HG02852 (cell line): ENCODE measurements around the gene CHAF1B.
A peak's percentile ranks its signal among the peaks of the same experiment; 100 is the strongest.
"Not testable (repeated sequence)": the region's sequence is repeated elsewhere in the genome, so short reads cannot be mapped to it uniquely, and the experiment has no call there.

Experiments
- ATAC-seq: cut with Tn5 transposase; IDR thresholded peaks from one replicate; pipeline ENCODE4 v1.9.1; 2021; ENCODE audit warnings: mild to moderate bottlenecking, moderate library complexity; ENCODE audit not compliant: unreplicated experiment

The CHAF1B gene

DNA sequence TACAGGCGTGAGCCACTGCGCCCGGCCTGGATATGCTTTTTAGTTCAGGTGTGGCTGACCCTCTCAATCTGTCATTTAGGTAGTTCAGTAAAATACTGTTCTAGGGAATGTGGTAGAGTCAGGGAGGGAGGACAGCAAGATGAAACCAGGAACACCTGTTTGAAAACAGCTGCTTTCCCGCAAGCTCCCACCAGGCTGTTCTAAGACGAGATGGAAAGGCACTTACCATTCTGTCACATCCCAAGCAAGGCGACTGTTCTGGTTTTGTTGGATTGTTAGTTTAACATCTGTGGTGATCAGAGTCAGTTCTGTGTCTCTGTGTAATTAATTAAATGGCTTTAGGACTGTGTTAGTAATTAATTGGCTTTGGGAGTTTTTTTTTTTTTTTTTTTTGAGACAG is 2.9 kb downstream of the CHAF1B start:
- ATAC-seq = no peak

DNA sequence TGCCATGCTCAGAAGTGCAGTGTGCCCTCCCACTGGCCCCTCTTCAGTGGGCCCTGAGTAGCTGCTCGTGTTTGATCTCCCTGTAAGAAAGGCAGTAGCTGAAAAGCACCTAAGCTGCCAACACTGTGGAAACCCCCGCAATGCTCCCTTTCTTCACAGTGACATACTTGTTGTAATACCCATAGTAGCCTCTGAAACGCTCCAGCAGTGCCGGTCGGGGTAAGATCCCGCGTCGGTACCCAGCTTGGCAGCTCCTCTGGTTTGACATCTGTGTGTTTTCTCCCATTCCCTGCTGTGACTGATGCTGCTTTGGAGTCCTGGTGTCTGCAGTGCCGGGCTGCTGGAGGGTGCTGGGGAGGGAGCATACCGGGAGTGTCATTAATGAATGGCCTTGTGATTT is 3.6 kb downstream of the CHAF1B start:
- ATAC-seq = no peak

DNA sequence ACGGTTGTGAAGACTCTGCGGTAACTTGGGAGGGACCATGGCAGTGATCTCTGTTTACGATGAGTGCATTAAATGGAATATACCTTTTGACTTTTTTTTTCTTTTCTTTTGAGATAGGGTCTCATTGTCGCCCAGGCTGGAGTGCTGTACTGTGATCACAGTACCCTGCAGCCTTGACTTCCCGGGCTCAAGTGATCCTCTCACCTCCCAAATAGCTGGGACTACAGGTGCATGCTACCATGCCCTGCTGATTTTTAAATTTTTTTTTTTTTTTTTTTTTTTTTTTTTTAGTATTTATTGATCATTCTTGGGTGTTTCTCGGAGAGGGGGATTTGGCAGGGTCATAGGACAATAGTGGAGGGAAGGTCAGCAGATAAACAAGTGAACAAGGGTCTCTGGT is 6.5 kb downstream of the CHAF1B start:
- ATAC-seq = not testable (repeated sequence)

DNA sequence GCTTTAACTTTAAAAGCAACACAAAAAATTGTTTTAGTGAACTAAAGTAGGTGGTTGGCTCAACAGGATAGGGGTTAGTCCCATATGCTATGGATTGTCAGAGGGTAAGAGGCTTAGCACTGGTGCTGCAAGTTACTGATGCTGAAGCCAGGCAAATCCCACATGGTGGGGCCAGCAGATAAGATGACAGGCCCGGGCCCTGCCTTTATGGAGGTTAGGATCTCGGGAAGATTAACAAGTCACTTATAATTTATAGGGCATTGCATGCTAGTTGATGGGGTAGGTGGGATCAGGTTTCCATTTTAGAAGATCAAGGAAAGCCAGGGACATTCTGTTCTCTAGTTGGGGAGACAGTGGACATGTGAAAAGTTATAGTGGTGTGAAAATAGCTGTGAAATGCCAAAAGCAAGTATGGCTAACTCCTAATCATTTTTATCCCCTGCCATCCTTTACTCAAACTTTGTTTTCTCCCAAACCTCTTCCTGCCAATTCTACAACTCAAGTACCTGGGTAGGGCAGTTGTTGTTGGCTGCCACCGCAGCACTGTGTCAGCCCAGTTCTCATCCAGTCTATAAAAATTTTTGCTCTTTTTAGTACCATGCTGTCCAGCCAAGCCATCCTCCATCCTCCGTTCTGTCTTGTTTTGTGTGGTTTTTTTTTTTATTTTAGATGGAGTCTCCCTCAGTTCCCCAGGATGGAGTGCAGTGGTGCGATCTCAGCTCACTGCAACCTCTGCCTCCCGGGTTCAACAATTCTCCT is 10.3 kb downstream of the CHAF1B start:
- no peak for ATAC-seq

DNA sequence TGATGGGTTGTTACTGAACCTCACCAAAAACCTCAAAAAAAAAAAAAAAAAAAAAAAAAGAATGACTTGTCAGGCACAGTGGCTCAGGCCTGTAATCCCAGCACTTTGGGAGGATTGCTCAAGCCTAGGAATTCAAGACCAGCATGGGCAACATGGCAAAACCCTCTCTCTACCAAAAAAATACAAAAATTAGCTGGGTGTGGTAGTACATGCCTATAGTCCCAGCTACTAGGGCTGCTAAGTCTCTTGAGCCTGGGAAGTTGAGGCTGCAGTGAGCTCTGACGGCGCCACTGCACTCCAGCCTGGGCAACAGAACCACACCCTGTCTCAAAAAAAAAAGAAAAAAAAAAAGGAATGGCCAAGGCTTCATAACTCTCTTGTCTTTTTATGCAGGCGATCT is 11.1 kb downstream of the CHAF1B start:
- ATAC-seq = no peak

DNA sequence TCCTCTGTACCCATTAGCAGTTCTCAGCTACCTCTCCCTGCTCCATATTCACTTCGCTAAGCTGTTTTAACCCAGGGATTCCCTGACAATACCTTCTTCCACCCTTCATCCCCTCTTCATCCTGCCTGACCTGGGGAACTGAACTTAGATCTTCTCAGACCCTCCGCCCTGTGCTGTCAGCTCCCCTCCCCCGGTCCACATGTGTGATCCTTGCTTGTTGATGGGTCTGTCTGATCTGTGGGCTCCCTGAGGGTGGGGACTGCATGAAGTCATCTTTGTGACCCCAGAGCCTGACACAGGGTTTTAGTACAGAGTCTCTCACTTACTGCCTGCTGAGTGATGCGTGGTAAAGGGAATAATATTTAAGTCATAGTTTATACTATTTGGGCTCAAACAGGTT is 11.8 kb downstream of the CHAF1B start:
- no peak for ATAC-seq

DNA sequence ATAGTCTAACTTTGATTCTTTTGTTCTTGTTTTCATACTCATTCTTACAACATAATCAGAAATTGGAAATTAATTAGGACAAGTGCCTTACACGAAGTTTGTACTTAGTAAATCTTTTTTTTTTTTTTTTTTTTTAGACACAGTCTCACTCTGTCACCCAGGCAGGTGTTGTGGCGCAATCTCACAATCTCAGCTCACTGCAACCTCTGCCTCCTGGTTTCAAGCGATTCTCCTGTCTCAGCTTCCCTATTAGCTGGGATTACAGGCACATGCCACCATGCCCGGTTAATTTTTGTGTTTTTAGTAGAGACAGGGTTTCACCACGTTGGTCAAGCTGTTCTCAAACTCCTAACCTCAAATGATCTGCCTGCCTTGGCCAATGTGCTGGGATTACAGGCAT is 12.4 kb downstream of the CHAF1B start:
- ATAC-seq = no peak

DNA sequence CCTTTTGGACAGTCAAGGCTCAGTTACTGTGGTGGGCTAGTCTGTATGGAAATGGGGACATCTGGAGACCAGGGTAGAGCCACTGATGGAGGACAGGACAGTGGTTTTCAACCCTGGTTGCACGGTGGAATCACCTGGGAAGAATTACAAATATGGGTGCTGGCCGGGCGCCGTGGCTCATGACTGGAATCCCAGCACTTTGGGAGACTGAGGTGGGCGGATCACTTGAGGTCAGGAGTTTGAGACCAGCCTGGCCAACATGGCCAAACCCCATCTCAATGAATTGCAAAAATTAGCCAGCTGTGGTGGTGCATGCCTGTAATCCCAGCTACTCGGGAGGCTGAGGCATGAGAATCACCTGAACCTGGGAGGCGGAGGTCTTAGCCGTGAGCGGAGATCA is 14.5 kb downstream of the CHAF1B start:
- ATAC-seq = not testable (repeated sequence)

DNA sequence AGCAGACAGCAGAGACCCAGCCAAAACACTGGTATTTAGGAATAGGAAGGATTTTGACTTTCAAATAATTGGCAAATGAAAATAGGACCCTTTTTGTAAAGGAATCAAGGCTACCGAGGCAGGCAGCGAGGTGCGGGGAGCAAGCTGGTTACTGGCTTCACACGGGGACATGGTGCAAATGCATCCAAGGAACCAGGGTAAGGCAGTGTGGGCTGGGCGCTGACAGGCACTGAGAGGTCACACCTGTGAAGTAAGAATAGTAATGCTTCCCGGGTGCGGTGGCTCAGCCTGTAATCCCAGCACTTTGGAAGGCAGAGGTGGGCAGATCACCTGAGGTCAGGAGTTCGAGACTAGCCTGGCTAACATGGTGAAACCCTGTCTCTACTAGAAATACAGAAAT is 15.5 kb downstream of the CHAF1B start:
- ATAC-seq = no peak

DNA sequence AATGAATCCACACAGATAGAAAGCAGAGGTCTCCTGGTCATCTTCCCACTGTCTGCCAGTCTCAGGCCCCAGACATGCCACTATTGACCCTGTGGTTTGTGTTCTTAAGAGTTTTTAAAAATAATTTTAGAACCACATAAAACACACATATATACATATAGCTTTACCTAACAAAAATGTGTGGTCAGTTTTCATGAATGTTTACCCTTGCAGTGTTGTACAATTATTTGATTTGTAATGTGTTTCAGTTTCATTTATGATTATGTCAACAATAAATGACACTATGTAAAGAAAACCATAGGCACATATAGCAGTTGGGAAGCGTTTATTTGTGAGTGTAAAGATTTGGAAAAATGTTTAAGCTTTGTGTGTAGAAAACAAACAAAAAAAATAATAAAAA is 17.1 kb downstream of the CHAF1B start:
- no peak for ATAC-seq

DNA sequence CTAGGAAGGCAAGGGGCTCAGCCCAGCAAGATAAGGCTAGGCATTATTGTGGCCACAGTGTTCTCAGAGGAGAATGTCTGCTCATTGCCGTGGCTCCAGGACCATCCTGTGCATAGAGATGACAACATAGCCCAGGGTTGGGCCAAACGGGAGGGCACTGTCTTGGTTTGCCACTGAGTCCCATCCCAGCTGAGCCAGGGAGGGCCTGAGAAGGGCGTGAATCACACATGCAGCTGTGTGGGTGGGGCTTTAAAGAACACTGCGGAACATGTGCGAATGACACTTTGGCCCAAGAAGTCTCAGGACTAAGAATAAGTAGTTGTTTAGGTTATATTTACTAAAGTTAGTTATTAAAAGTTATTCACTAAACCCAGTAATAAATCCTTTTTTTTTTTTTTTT is 18.5 kb downstream of the CHAF1B start:
- ATAC-seq = no peak

DNA sequence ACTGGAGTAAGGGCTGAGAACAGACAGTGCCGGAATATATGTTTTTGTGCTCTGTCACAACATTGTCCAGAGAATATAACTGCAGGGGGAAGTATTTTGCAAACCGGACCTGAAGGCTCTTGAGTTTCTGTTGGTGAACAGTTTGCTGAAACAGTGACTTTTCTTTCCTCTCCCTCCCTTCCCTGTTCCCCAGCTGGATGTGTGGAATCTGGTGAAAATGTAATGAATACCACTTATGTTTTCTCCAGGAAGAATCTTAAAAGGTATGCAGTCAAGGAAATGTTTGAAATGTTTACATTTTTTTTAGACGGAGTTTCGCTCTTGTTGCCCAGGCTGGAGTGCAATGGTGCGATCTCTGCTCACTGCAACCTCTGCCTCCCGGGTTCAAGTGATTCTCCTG is 23.4 kb downstream of the CHAF1B start:
- no peak for ATAC-seq

DNA sequence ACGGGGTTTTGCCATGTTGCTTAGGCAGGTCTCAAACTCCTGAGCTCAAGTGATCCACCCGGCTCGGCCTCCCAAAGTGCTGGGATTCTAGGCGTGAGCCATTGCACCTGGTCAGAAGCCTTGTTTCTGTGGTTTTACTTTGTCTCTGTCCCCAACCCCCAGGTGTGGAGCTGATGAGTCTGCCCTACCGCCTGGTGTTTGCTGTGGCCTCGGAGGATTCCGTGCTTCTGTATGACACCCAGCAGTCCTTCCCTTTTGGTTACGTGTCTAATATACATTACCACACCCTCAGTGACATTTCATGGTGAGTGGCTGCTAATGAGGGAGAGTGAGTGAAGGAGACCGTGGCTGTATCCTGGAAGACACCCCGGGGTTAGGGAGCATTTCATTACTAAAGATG is 26.1 kb downstream of the CHAF1B start:
- ATAC-seq = no peak

DNA sequence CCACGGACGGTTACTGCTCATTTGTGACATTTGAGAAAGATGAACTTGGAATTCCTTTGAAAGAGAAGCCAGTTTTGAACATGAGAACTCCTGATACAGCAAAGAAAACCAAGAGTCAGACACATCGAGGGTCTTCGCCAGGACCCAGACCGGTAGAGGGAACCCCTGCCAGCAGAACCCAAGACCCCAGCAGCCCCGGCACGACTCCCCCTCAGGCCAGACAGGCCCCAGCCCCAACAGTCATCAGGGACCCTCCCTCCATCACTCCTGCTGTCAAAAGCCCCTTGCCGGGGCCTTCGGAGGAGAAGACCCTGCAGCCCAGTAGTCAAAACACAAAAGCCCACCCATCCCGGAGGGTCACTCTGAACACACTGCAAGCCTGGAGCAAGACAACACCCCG is 27.7 kb downstream of the CHAF1B start:
- no peak for ATAC-seq

DNA sequence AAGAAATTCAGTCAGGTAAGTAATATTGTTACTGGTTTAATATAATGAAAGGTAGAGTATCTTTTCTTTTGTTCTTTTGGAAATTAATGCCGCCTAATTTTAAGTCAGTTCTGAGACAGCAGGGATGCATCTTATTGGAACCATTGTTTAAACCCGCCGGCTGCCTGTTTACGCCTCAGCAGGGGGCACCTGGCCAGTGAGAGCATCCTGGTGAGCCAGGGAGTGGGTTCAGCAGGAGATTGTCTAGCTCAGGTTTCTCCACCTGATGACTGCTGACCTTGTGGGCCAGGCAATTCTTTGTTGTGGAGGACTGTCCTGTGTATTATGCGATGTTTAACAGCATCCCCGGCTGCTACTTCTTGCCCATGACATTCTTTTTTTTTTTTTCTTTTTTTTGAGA is 30.2 kb downstream of the CHAF1B start:
- ATAC-seq = no peak

DNA sequence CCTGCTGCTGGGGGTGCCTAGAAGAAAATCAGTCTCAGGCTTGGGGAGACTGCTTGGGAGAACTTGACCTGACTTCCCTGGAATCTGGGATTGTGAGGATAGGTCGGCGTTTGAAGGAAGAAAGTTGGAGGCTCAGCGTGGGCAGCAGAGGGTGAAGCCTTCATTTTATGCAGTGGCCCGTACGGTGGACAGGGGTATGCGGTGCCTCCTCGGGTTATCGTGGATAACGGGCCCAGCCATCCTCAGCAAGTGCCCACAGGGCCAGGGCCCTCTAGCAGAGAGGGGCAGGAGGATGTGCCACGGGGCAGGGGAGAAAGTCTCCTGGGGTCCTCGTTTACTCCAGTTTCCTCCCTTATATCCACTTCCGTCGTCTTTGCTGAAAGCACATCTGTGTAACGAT is 34.0 kb downstream of the CHAF1B start:
- ATAC-seq = no peak

DNA sequence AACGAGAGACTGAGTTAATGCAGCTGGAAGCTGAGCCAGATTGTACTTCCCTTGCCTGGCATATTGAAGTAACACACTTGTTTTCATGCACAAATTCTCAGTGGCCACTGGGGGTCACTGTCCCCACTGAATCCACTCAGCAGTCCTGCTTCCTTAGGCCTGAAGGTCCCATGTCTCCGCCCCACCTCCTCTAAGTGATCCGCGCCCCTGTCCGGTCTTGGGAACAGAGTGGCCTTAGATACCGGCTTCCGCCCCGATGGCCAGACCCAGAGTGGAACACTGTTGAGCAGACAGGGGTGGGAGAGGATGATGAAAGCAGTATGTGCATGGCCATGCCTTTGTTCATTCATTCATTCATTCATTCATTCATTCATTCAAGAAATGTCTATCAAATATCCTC is 34.8 kb downstream of the CHAF1B start:
- peak; percentile 80 for ATAC-seq

DNA sequence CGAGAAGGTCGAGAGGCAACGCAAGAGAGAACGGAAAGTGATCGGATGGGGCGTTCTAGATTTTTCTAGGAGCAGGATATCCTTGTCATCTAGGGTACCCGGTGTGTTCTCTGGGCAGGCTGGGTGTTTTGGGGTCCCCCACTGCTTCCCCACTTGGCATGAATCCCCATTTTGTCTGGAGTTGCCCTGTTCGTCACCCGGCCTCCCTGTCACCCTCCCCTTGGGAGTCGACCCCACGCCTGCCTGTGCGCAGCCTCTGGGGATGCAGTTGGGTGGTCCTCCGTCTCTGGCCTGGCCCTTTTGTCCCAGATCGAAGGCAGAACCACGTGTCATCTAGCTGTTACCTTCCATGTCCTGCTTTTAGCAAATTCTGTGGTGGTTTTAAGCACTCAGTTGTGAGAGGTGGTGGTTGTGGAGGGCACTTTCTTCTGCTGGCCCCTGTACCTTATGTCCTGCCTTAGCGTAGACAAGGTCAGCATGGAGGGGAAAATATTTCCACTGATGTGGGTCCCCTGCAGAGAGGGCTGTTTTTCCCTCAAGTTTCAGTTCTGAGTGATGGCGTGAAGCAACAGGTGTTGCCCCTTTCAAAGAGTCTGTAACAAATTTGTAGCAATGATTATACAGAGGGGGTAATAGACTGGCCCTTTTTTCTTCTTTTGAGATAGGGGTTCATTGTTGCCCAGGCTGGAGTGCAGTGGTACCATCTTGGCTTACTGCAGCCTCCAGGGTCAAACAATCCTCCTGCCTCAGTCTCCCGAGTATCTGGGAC is 35.6 kb downstream of the CHAF1B start:
- no peak for ATAC-seq

DNA sequence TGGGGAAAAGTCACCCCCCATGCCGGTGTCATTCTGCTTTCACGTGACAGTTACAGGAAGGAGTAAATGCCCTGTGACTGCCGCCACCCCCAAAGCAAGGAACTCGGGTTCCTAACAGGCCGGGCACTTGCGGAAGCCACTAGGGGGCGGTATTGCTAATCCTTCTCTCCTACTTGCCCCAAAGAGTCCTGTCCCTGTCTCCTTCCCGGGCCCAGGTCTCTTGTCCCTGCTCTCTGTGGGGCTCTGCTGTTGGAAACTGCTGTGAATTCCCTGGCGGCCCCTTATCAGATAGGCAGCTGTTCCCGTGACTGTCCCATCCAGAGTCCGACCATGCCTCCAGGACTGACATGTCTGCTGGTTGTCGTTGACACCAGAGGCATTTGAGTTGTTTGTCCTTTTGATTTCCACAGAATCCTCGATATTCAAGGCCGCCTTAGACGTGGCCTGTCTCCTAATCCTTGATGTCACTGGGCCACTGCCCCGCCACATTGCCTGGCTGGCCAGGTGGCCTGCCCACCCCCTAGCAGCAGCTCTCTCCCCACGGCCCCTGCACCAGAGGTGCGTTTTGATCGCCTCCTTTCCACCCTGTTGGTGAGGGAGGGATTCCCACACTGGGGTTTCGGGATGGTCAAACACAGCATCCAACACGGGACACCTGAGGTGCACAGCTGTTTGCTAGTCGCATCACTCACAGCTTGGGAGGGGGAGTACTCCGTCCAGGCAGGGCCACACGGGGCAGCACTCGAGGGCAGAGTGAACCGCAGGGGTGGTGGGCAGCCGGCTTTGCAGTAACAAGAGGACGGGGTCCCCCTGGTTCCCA is 37.3 kb downstream of the CHAF1B start:
- ATAC-seq = no peak

DNA sequence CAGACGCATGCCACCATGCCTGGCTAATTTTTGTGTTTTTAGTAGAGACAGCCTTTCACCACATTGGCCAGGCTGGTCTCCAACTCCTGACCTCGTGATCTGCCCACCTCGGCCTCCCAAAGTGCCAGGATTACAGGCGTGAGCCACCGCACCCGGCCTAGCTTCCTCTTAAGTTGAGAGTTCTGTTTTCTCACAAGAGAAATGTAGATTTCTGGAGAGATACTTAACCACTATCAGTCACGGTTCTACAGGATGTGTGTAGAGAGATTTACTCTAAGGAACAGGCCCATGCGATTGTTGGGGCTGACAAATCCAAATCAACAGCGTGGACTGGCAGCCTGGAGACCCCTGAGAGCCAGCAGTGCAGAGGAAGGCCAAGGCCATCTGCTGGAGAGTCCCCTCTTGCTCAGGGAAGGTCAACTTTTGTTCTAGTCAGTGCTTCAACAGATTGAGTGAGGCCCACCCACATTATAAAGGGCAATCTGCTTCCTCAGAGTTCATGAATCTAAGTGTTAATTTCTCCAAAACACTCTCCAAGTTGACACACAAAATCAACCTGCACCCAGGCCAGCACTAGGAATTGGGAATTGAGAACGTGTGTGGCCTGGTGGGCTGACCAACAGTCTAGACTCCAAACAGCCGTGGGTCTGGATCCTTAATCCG is 38.7 kb downstream of the CHAF1B start:
- ATAC-seq = no peak

DNA sequence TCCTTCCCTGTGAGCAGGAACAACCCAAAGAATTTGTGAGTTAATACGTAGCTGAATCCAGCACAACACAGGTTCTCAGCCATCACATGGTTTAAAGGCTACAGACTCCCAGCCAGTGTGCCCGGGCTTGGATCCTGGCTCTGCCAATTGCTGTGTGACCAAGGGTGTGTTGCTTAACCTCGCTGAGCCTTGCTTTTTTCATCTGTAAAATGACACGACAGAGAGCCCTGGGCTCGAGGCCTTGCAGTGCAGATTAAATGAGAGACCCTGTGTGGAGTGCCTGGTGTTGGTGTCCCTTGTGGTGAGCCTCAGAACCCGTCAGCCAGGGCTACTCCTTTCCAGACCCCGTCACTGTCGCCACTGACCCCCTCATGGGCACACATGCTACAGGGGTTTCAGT is 39.4 kb downstream of the CHAF1B start:
- ATAC-seq = no peak
